GM23338 (cell line): ENCODE measurements around the gene ATP2B1. TPM values are rescaled to one million over a fixed set of nuclear protein-coding genes. Genes with fewer than 3 reads are reported as not detected.

Experiments
- ATAC-seq: fragments of 200-7000 bp; cut with Tn5 transposase; 3 replicates; pipeline ENCODE4 v1.9.1; 2020
- DNase-seq: peaks from one replicate; pipeline ENCODE4 v3.0.0-alpha.2; 2015; ENCODE audit warnings: low spot score
- H2AFZ ChIP-seq: fragments of 200-600 bp; sonication (generic); 2 replicates; pipeline ENCODE4 v1.8.0; 2016; ENCODE audit warnings: antibody characterized with exemption, mild to moderate bottlenecking, moderate library complexity
- H3F3A ChIP-seq: fragments of 200-600 bp; sonication (generic); replicated peaks from 2 replicates; pipeline ENCODE4 v1.8.0; 2017; ENCODE audit warnings: antibody characterized with exemption, mixed run types, low read depth
- H3K27ac ChIP-seq: fragments of 200-600 bp; sonication (generic); 2 replicates; pipeline ENCODE4 v1.6.1; 2016; ENCODE audit warnings: low read depth
- H3K27me3 ChIP-seq: fragments of 200-600 bp; sonication (generic); 2 replicates; pipeline ENCODE4 v1.8.0; 2016; ENCODE audit warnings: mild to moderate bottlenecking, mixed run types, moderate library complexity; ENCODE audit not compliant: insufficient read depth
- H3K36me3 ChIP-seq: fragments of 200-600 bp; sonication (generic); 2 replicates; pipeline ENCODE4 v1.8.0; 2016; ENCODE audit warnings: mild to moderate bottlenecking; ENCODE audit not compliant: insufficient read depth
- H3K4me1 ChIP-seq: fragments of 200-600 bp; sonication (generic); 2 replicates; pipeline ENCODE4 v1.8.0; 2016; ENCODE audit warnings: mild to moderate bottlenecking, moderate library complexity; ENCODE audit not compliant: insufficient read depth
- H3K4me2 ChIP-seq: fragments of 200-600 bp; sonication (generic); 2 replicates; pipeline ENCODE4 v1.7.1; 2017; ENCODE audit warnings: mixed run types
- H3K4me3 ChIP-seq: fragments of 200-600 bp; sonication (generic); 2 replicates; pipeline ENCODE4 v1.6.1; 2016; ENCODE audit warnings: mixed run types
- H3K79me2 ChIP-seq: fragments of 200-600 bp; sonication (generic); replicated peaks from 2 replicates; pipeline ENCODE4 v1.8.0; 2017; ENCODE audit warnings: mild to moderate bottlenecking; ENCODE audit not compliant: insufficient read depth
- H3K9me2 ChIP-seq: fragments of 200-600 bp; sonication (generic); 2 replicates; pipeline ENCODE4 v1.8.0; 2017; ENCODE audit not compliant: insufficient read depth
- H4K20me1 ChIP-seq: fragments of 200-600 bp; sonication (generic); replicated peaks from 2 replicates; pipeline ENCODE4 v1.8.0; 2017; ENCODE audit warnings: mild to moderate bottlenecking; ENCODE audit not compliant: insufficient read depth
- H3K27ac Mint-ChIP-seq: 2 replicates; pipeline ENCODE4 v1.8.0; 2020; ENCODE audit warnings: inconsistent platforms, mild to moderate bottlenecking, moderate library complexity, mixed read lengths
- H3K27me3 Mint-ChIP-seq: 3 replicates; pipeline ENCODE4 v1.8.0; 2022; ENCODE audit warnings: low read depth, mild to moderate bottlenecking, moderate library complexity, mixed read lengths, inconsistent platforms; ENCODE audit not compliant: insufficient read depth, poor library complexity
- H3K36me3 Mint-ChIP-seq: 3 replicates; pipeline ENCODE4 v1.8.0; 2021; ENCODE audit warnings: low read depth, mild to moderate bottlenecking, inconsistent platforms, moderate library complexity, mixed read lengths
- H3K4me1 Mint-ChIP-seq: 3 replicates; pipeline ENCODE4 v1.8.0; 2020; ENCODE audit warnings: mild to moderate bottlenecking, inconsistent platforms, mixed read lengths
- H3K4me3 Mint-ChIP-seq: 3 replicates; pipeline ENCODE4 v1.8.0; 2021; ENCODE audit warnings: moderate library complexity, mild to moderate bottlenecking, inconsistent platforms, mixed read lengths
- H3K9me3 Mint-ChIP-seq: 3 replicates; pipeline ENCODE4 v1.8.0; 2020; ENCODE audit warnings: moderate library complexity, mild to moderate bottlenecking, inconsistent platforms, mixed read lengths
- CREB1 ChIP-seq: fragments of 250-450 bp; sonication (Bioruptor Pico); IDR thresholded peaks from 2 replicates; pipeline ENCODE4 v1.5.0; 2020; ENCODE audit warnings: low read depth, mild to moderate bottlenecking, moderate library complexity
- EZH2phosphoT487 ChIP-seq: fragments of 200-600 bp; sonication (generic); IDR thresholded peaks from one replicate; pipeline ENCODE4 v1.8.1; 2018; ENCODE audit warnings: antibody characterized with exemption; ENCODE audit not compliant: unreplicated experiment
- JUNB ChIP-seq: IDR thresholded peaks from one replicate; pipeline ENCODE4 v1.6.1; 2016; ENCODE audit warnings: antibody characterized with exemption; ENCODE audit not compliant: unreplicated experiment
- NANOG ChIP-seq: IDR thresholded peaks from 2 replicates; pipeline ENCODE4 v1.6.1; 2016; ENCODE audit warnings: antibody characterized with exemption, borderline replicate concordance
- POLR2AphosphoS5 ChIP-seq: IDR thresholded peaks from 2 replicates; pipeline ENCODE4 v1.6.1; 2016; ENCODE audit warnings: antibody characterized with exemption, low read depth
- REST ChIP-seq: IDR thresholded peaks from one replicate; pipeline ENCODE4 v1.6.1; 2018; ENCODE audit warnings: antibody characterized with exemption; ENCODE audit not compliant: unreplicated experiment
- ZNF331 ChIP-seq: fragments of 250-450 bp; sonication (Bioruptor Pico); IDR thresholded peaks from 2 replicates; pipeline ENCODE4 v1.5.0; 2020; ENCODE audit warnings: low read depth, mild to moderate bottlenecking, moderate library complexity
- polyA plus RNA-seq: library from polyadenylated mRNA; unstranded; fragments of >200 nt; fragmentation: Nextera tagmentation; extraction: Ambion mirVana; gene quantifications from 2 replicates; pipeline ENCODE4 v1.2.1, GENCODE V29; 2016
- total RNA-seq: library from RNA; depleted of rRNA; stranded (reverse); fragments of >200 nt; shearing (Covaris generic); gene quantifications from 2 replicates; pipeline ENCODE4 v1.2.3, GENCODE V29; 2014
- TF ChIP-seq, protein P1 (sequence below): IDR thresholded peaks from 2 replicates; pipeline ENCODE4 v1.6.1; 2016; ENCODE audit warnings: antibody characterized with exemption

Gene ATP2B1
- total and polyA plus RNA-seq, 2 experiments from 2014 or later = 39.3 to 42.3 TPM

DNA sequence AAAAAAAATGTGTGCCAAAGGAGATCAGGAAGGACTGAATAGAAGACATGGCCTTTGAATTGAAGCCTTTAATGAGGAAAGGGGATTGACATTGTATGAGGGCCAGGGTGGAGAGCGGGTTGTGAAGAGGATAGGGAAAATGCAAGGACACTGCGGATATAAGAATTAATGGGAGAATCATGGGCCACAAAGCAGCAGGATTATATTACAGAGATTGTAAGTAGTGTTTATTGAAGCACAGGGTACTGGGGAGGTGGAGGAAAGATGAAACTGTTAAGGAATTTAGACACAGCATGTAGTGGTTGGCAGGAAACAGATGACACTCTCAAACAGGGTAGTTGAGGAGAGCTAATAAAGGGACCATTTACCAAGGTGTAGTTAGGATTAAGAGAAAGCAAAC lies 166.4 kb downstream of the ATP2B1 start (continued):
- TF ChIP-seq EZH2phosphoT487 (no peak), REST (no peak), CREB1 (CRISPR knock-in tag) (no peak), JUNB (no peak), ZNF331 (CRISPR knock-in tag) (no peak), POLR2AphosphoS5 (no peak), NANOG (no peak)

DNA sequence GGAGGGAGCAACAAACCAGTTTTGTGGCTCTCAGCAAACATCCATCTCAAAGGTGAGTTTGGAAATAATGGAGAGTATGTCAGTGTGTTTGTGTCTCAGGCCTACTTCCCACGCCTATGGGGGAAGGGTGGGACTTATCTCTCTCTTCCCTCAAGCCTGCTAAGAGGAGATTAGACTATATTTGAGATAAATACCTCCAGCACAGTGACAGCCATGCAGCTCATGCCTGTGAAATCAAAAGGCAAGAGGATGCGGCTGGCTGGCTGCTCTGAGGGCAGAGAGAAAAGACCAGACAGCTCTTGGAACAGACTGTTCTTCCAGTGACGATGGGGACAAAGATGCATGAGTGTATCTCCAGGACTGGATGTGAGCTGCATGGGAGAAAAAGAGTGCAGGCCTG lies 168.1 kb downstream of the ATP2B1 start:
- no peak for ATAC-seq
- no peaks in the 10 kb centered on the region for H3K9me3 Mint-ChIP-seq
- Histone ChIP-seq H3F3A (no peaks in the 10 kb centered on the region), H4K20me1 (no peaks in the 10 kb centered on the region), H3K36me3 (no peaks in the 10 kb centered on the region), H3K27ac (no peak overlapping the region), H3K9me2 (no peaks in the 10 kb centered on the region), H3K4me1 (no peaks in the 10 kb centered on the region), H3K4me2 (no peak overlapping the region), H2AFZ (0 out of 2 replicates have a peak overlapping the region, but pooled peaks have one; percentile 7), H3K79me2 (no peaks in the 10 kb centered on the region), H3K27me3 (no peaks in the 10 kb centered on the region), H3K4me3 (no peak overlapping the region)
- DNase-seq = no peak
- no peaks in the 10 kb centered on the region for H3K27me3 Mint-ChIP-seq
- H3K36me3 Mint-ChIP-seq = no peaks in the 10 kb centered on the region
- no peak for TF ChIP-seq NANOG
- TF ChIP-seq, protein P1, sequence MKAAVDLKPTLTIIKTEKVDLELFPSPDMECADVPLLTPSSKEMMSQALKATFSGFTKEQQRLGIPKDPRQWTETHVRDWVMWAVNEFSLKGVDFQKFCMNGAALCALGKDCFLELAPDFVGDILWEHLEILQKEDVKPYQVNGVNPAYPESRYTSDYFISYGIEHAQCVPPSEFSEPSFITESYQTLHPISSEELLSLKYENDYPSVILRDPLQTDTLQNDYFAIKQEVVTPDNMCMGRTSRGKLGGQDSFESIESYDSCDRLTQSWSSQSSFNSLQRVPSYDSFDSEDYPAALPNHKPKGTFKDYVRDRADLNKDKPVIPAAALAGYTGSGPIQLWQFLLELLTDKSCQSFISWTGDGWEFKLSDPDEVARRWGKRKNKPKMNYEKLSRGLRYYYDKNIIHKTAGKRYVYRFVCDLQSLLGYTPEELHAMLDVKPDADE = no peak
- TF ChIP-seq REST = no peak
- peaks cover 11% of the 10 kb centered on the region for H3K4me1 Mint-ChIP-seq
- no peak overlapping the region for H3K27ac Mint-ChIP-seq
- no peak overlapping the region for H3K4me3 Mint-ChIP-seq
